KMS-11 (cell line): ENCODE measurements around the gene ASPRV1.

Experiments used
- H2AFZ ChIP-seq: fragments of 200-600 bp; sonication (generic); 2 replicates; pipeline ENCODE4 v1.6.1; 2016; ENCODE audit warnings: antibody characterized with exemption, mixed run types, low read depth
- H3K27ac ChIP-seq: fragments of 200-600 bp; sonication (generic); 2 replicates; pipeline ENCODE4 v1.6.1; 2016; ENCODE audit warnings: mild to moderate bottlenecking, mixed run types
- H3K27me3 ChIP-seq: fragments of 200-600 bp; sonication (generic); 2 replicates; pipeline ENCODE4 v1.6.1; 2017; ENCODE audit warnings: mild to moderate bottlenecking, low read depth, mixed run types, moderate library complexity; ENCODE audit not compliant: insufficient read depth
- H3K36me3 ChIP-seq: fragments of 200-600 bp; sonication (generic); 2 replicates; pipeline ENCODE4 v1.6.1; 2017; ENCODE audit warnings: mild to moderate bottlenecking, mixed run types; ENCODE audit not compliant: insufficient read depth
- H3K4me1 ChIP-seq: fragments of 200-600 bp; sonication (generic); 2 replicates; pipeline ENCODE4 v1.6.1; 2016; ENCODE audit warnings: mild to moderate bottlenecking, low read depth, mixed run types; ENCODE audit not compliant: poor library complexity, severe bottlenecking
- H3K4me2 ChIP-seq: fragments of 200-600 bp; sonication (generic); 2 replicates; pipeline ENCODE4 v1.7.0; 2016; ENCODE audit warnings: mild to moderate bottlenecking, mixed run types
- H3K4me3 ChIP-seq: fragments of 200-600 bp; sonication (generic); IDR thresholded peaks from 2 replicates; pipeline ENCODE4 v1.6.1; 2017; ENCODE audit warnings: low read depth, low read length, mixed read lengths; ENCODE audit not compliant: insufficient read depth
- H3K79me2 ChIP-seq: fragments of 200-600 bp; sonication (generic); 2 replicates; pipeline ENCODE4 v1.6.1; 2016; ENCODE audit warnings: low read depth, mixed run types; ENCODE audit not compliant: insufficient read depth
- H3K9ac ChIP-seq: fragments of 200-600 bp; sonication (generic); 2 replicates; pipeline ENCODE4 v1.6.1; 2016; ENCODE audit warnings: mild to moderate bottlenecking, mixed run types
- H4K20me1 ChIP-seq: fragments of 200-600 bp; sonication (generic); 2 replicates; pipeline ENCODE4 v1.6.1; 2016; ENCODE audit warnings: mild to moderate bottlenecking, mixed run types; ENCODE audit not compliant: insufficient read depth
- TF ChIP-seq, protein P1 (sequence below): fragments of 200-600 bp; sonication (generic); conservative IDR thresholded peaks from 2 replicates; pipeline ENCODE4 v1.6.1; 2017; ENCODE audit warnings: low read depth, mild to moderate bottlenecking, antibody characterized with exemption, low read length, moderate library complexity, mixed read lengths

Gene ASPRV1

DNA sequence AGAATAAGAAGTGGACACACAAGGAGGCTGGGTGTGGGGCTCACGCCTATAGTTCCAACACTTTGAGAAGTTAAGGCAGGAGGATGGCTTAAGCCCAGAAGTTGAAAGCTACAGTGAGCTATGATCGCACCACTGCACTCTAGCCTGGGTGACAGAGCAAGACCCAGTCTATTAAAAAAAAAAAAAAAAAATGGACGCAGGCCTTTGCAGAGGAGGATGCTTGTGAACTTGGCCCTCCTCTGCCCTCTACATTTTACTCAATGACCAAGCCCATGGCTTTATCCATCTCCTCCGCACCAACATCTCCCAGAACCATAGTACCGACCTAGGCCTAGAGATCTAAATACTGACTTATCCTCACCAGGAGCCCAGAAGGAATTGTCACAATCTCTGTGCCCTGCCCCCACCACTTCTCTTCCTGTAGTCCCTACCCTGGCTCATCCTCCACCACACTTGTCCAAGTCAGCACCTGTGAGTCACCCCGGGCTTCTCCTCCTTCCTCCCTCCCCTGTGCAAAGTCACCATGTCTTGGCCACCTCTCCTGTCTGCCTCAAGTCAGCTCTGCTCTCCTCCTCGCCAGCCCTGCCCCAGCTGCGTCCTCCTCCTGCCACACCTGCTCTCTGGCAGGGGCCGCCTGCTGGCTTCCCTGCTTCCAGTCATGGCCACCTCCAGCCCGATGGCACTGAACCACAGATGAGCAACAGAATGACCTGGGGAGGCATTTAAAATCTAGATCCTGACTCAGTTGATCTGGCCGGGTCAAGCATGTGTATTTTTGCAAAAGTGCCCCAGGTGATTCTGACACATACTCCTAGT is 35.8 kb upstream of the ASPRV1 start:
- no peak overlapping the region for H3K27ac ChIP-seq
- no peak overlapping the region for H3K4me2 ChIP-seq
- no peak overlapping the region for H3K4me3 ChIP-seq
- TF ChIP-seq, protein P1, sequence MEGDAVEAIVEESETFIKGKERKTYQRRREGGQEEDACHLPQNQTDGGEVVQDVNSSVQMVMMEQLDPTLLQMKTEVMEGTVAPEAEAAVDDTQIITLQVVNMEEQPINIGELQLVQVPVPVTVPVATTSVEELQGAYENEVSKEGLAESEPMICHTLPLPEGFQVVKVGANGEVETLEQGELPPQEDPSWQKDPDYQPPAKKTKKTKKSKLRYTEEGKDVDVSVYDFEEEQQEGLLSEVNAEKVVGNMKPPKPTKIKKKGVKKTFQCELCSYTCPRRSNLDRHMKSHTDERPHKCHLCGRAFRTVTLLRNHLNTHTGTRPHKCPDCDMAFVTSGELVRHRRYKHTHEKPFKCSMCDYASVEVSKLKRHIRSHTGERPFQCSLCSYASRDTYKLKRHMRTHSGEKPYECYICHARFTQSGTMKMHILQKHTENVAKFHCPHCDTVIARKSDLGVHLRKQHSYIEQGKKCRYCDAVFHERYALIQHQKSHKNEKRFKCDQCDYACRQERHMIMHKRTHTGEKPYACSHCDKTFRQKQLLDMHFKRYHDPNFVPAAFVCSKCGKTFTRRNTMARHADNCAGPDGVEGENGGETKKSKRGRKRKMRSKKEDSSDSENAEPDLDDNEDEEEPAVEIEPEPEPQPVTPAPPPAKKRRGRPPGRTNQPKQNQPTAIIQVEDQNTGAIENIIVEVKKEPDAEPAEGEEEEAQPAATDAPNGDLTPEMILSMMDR: no peak
- no peaks in the 10 kb centered on the region for H4K20me1 ChIP-seq
- no peaks in the 10 kb centered on the region for H3K4me1 ChIP-seq
- no peak overlapping the region for H2AFZ ChIP-seq
- no peaks in the 10 kb centered on the region for H3K79me2 ChIP-seq
- H3K9ac ChIP-seq: no peak overlapping the region
- H3K27me3 ChIP-seq: no peaks in the 10 kb centered on the region
- H3K36me3 ChIP-seq: no peaks in the 10 kb centered on the region

DNA sequence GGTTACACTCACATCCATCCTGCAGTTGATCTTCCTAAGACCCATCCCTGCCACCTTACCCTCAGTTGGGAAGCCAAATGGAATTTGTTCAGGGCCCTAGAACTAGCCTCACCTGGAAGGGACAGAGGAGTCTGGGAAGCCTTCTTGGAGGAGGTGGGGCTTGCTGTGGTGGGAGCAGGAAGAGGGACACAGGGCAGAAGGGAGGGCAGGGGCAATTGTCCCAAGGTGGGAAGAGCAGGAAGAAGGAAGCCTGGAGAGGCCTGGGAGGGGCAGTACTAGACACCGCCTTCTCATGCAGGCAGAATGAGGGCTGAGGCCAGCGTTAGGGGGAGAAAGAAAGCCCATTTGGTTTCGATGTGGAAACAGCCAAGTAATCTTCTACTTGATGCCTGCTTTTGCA is 34.1 kb upstream of the ASPRV1 start:
- Histone ChIP-seq H3K27ac (no peak overlapping the region), H2AFZ (no peak overlapping the region), H3K9ac (no peak overlapping the region), H3K4me1 (no peaks in the 10 kb centered on the region), H4K20me1 (no peaks in the 10 kb centered on the region), H3K4me2 (no peak overlapping the region), H3K36me3 (no peaks in the 10 kb centered on the region), H3K27me3 (no peaks in the 10 kb centered on the region), H3K4me3 (no peak overlapping the region), H3K79me2 (no peaks in the 10 kb centered on the region)
- TF ChIP-seq, protein P1: no peak

DNA sequence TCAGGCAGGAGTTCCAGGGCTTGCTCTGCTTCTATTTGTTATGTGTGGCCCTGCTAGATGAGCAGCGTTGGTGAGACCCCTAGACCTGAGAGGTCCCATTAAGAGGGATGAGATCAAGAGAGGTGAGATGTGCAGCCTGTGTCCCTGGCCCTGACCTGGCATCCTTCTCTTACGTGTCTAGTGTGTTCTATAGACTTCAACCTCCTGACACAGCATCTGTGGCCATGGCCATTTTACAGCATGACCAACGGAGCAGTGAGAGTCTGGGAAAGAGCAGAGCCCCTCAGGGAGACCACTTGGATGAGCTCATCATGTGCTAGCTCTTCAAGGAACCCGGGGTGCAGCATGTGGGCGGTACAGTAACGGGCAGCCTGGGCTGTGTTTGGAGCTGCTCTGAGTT is 32.7 kb upstream of the ASPRV1 start:
- H3K79me2 ChIP-seq: no peaks in the 10 kb centered on the region
- H3K9ac ChIP-seq: no peak overlapping the region
- H3K27ac ChIP-seq: no peak overlapping the region
- no peak overlapping the region for H3K4me2 ChIP-seq
- TF ChIP-seq, protein P1: no peak
- H3K36me3 ChIP-seq: no peaks in the 10 kb centered on the region
- H3K27me3 ChIP-seq: no peaks in the 10 kb centered on the region
- no peak overlapping the region for H3K4me3 ChIP-seq
- no peaks in the 10 kb centered on the region for H3K4me1 ChIP-seq
- no peak overlapping the region for H2AFZ ChIP-seq
- no peaks in the 10 kb centered on the region for H4K20me1 ChIP-seq

DNA sequence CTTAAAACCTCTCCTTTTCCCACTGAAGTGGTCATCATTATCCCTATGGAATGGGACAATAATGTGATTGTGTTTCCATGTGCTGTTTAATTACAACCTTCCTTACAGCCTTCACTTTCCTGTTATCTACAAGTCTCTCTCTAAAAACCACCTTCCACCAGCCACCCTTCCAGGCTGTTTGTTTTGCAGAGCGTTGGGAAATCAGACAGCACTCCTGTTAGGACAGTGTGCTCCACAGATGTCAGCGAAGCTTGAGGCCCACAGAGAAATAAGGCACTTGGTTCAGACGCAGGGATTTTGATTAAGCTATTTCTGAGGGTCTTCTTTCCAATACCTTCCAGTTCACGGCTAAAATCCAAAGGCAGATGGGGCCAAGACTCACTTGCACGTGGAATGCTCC is 32.3 kb upstream of the ASPRV1 start:
- Histone ChIP-seq H3K27ac (no peak overlapping the region), H3K79me2 (no peaks in the 10 kb centered on the region), H3K4me3 (no peak overlapping the region), H3K9ac (no peak overlapping the region), H3K4me1 (no peaks in the 10 kb centered on the region), H3K27me3 (no peaks in the 10 kb centered on the region), H4K20me1 (no peaks in the 10 kb centered on the region), H3K4me2 (no peak overlapping the region), H3K36me3 (no peaks in the 10 kb centered on the region), H2AFZ (no peak overlapping the region)
- TF ChIP-seq, protein P1: no peak
